Stimulated activated CD4-positive, alpha-beta T cell treated with anti-CD3 and anti-CD28 coated beads, Interleukin-15, amount 100 ng/mL, for 48 hours (primary cell): Measurements from ENCODE around the gene SLIT3.
"Not testable (repeated sequence)": the region's sequence is repeated elsewhere in the genome, so short reads cannot be mapped to it uniquely, and the experiment has no call there.

ENCODE experiments used
- DNase-seq, 2 donors: peaks; one replicate each; pipeline ENCODE4 v3.0.0-alpha.2; 2020; ENCODE audit warnings: low read depth in 2 of 2

SLIT3 gene

DNA sequence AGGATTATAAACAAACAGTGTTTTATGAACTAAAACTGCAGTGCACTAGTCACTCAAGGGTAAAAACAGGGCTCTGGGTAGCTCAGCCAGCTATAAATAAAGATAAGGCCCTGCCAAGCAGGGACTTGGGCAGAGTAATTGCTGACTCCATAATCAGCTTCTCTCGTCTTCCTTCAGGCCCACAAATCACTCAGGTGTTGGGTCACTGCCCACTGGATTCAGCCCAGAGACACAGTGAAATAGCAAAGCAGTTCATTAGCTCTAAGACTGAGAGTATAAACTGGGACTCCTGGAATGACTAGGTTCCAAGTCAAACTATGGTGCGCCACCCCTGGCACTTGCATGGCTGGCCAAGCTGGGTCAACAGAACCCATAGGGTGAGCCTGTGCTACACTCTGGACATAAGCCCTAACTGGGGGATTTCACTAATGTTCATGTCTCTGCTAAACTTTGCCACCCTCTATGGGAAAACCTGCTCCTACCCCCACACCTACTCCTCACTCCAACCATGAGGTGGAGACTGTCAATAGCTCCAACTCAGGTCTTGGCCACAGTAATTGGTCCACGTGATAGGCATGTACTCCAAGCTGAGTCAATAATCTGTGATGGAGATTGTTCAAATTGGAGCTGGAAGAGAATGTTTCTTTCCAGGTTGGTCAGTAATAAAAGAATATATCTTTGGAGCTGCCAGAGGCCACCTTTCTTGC is 158.5 kb downstream of the SLIT3 start:
- DNase-seq, result no peak

DNA sequence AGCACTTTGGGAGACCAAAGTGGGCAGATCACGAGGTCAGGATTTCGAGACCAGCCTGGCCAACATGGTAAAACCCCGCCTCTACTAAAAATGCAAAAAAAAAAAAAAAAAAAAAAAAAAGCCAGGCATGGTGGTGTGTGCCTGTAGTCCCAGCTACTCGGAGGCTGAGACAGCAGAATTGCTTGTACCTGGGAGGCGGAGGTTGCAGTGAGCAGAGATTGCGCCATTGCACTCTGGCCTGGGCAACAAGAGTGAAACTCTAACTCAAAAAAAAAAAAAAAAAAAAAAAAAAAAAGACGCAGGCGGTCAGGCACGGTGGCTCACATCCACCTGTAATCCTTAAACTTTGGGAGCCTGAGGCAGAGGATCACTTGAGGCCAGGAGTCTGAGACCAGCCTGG is 160.7 kb downstream of the SLIT3 start:
- not testable (repeated sequence) for DNase-seq

- DNase-seq, result no peak
Measured at GRCh38 chr5:169139480-169140050, 161.4 kb downstream of the SLIT3 start.

- no peak for DNase-seq
Measured at GRCh38 chr5:169133531-169133930, 167.4 kb downstream of the SLIT3 start.

- no peak for DNase-seq
Measured at GRCh38 chr5:169132302-169132660, 168.7 kb downstream of the SLIT3 start.

- DNase-seq, result no peak
Measured at GRCh38 chr5:169131616-169132301, 169.2 kb downstream of the SLIT3 start.

- no peak for DNase-seq
Measured at GRCh38 chr5:169128679-169129078, 172.3 kb downstream of the SLIT3 start.

DNA sequence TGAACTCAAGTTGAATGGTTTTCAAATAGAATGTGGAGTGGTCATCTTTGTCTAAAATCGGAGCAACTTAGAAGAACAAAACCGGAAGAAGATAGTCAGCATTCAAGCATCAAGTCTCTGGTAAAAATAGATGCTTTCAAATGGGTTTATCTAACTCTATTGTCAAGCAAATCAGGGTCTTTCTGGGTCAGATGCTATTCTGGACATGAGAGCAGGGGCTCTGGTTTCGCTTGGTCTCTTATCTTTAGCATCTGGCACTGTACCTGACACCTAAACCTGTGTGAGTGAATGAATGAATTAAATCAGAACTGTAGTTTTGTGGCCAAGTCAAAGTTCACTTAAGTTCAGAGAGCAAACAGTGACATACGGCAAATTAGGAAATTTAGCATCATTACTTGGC is 173.5 kb downstream of the SLIT3 start:
- no peak for DNase-seq

- no peak for DNase-seq
Measured at GRCh38 chr5:169126481-169127021, 174.4 kb downstream of the SLIT3 start.

DNA sequence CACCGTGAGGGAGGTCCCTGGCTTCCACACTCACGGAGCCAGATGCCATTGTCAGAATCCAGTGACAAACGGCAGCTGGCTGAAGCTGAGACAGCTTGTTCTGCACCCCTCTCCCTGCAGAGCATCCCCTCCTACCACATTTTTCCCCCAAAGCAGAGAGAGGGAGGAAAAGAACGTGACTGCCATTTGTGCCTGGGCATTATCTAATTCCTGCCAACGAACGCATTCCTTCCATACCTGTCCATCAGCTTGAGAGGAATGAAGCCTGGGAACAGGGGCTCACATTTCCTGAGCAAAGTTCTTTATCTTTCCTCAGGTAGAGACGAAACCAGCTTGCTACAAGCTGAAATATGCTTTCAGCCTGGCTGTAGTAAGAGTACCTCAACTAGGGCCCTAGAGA is 175.4 kb downstream of the SLIT3 start:
- DNase-seq, result no peak

DNA sequence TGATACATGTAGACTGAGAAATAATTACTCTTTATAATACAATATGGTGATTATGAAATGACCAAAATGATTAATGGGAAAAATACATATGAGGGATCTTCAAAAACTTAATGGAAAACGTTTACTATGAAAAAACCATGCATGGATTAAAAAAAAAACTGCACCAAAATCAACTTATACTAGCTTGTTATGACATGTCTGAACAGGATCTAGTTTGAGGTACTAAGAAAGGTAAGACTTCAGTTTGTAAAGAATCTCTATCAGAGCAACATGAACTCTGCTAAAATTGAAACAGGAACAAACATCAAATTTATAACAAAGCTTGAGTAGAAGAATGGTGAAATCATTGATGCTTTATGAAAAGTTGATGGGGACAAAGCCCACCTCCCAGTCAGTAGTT is 178.0 kb downstream of the SLIT3 start:
- no peak for DNase-seq

- no peak for DNase-seq
Measured at GRCh38 chr5:169121630-169122420, 179.1 kb downstream of the SLIT3 start.

DNA sequence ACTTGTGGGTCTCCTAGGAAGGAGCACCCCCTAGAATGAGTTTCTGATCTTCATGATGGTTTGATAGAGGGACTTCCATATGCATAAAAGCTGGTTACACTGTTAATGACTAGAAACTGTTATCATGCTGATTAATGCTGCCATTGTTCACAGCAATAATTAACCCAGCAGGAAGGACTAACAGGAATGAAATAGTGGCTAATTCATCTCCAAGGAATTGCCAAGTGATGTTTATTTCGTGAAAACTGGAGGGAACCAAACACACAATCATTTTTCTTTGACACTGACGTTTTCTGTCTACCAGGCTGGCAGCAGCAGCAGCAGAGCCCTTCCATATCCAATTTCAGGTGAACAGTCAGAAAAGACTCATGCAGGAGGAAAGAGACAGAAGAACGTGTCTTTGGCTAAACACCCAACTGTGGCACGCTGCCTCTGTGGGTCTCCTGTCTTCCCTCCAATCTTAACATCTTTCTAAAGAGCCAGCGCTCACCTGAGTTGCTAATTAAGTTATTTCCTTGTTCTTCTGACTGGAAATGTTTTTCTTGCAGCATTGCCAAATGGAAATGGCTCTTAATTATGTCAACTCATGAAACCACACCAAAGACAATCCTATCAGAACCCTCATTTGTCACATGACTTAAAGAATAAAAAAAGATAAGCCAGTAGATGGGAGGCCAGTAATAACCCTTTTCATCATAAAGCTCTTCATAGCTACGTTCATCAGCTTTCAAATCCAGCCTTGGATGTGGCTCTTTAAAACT is 181.5 kb downstream of the SLIT3 start:
- DNase-seq, result no peak

GRCh38 chr5:169116961-169117461 is 183.9 kb downstream of the SLIT3 start:
- no peak for DNase-seq

DNA sequence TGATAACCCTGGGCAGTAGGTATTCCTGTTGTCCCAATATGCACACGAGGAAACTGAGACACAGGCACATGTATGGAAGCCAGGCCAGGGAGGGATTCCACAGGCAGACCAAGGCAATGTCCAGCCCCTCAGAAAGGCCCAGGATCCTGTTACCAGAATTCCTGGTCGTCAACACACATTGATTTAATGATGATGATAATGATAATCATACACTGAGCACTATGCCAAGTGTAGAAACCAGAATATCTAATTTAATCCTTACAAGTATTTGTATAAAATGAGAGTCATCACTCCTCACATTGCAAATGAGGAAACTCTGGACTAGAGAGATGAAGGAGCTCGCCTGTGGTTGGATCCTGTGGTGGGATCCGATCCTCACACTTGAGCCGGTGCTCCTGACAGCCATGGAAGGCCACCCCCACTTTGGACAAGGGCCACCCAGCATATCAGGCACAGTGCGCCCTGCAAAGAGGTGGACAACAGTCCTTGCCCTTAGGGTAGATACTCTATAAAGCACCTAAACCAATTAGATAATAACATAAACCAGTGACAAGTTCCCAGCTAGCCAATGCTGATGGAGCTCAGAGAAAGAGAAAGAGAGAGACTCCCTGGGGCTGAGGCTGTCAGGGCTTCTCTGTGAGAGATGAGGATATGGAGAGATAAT is 185.3 kb downstream of the SLIT3 start:
- DNase-seq, result no peak

GRCh38 chr5:169114466-169115065 is 186.4 kb downstream of the SLIT3 start:
- no peak for DNase-seq

DNA sequence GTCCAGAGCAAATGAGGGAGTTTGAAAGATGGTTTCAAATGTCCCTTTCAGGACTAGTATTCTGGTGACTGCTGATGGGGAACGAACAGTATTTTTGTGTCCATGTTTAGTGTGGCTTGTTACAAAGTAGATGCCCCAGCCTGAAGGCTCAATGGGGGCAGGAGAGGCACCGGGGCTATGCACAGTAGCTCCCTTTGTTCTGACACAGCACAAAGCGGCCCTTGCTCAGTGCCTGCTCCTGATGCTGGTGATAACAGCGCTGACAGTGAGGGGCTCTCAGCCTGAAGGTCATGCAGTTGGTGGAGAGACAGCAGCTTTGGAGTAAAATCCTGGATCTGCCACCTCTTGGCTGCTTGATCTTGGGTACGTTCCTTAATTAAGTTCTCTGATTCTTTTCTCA is 188.9 kb downstream of the SLIT3 start:
- DNase-seq, result no peak

DNA sequence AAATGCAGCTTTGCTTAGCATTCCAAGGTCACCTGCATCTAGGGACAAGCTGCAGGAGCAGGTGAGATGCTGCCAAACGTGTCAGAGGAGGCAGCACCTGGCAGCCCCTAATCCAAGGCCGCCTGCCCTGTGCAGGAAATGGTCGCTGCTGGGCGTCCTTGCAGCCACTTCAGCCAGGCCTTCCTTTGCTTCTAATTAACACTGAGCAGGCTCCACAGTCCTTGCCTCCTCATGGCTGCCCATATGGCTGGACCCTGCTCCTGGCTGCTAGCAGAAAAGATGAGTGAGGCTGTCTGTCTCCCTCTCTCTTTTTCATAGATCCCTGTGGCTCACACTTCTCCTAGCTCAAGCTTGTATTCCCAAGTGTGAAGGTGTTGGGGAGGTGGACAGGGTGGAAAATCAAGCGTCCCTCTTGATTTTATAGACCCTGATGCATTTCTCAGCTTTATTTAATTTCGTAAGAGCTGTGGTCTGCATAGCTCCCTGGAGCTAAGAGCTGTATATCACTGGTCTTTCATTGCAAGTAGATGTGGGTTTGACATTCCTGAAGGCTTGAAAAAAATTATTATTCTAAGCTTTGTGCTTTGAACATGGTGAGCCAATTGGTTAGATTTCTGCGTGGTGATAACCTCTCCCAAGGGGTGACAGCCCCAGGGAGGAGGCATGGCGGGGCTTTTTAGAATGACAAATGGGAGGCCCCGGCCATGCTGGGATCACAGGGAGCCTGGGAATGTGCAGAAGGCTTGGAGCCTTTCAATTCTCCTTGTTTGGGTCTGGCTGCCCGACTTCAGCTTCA is 193.8 kb downstream of the SLIT3 start:
- DNase-seq, result no peak

DNA sequence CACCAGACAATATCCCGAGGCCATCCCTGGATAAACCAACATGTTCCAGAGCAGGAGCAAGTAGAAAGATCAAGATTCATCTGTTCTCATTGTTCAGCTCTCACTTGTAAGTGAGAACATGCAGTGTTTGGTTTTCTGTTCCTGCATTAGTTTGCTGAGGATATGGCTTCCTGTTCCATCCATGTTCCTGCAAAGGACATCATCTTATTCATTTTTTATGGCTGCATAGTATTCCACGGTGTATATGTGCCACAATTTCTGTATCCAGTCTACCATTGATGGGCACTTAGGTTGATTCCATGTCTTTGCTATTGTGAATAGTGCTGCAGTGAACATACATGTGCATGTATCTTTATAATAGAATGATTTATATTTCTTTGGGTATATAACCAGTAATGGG is 195.4 kb downstream of the SLIT3 start:
- not testable (repeated sequence) for DNase-seq
